Measurements from ENCODE around the gene TECPR1.

DNA sequence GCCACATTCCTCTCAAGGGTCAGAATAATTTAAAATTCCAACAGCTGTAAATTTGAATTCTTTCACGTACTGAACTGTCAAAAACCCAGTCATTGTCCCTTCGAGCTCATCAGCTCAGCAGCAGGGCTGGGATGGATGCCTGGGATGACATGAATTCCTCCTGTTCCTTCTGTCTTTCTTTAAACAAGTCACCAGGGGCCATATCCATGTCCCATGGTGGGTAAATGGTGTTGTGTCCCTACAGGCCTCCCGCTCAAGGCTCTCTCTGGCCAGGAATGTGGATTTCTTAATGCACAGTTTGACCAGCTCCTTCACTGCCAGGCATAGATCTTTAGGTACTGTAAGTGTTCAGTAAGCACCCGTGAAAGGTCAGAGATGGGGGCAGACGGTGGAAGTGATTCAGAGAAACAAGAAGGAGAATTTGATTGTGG is 13.8 kb upstream of the TECPR1 start:
- no peak for TF ChIP-seq SP2 (tag by site-specific recombination; IDR thresholded peaks at IDR 0.05)
- no peak for TF ChIP-seq ZNF121 (tag by site-specific recombination; IDR thresholded peaks at IDR 0.05)
- no peak for TF ChIP-seq ZBTB17 (tag by site-specific recombination; IDR thresholded peaks at IDR 0.05)
- TF ChIP-seq, protein P1, sequence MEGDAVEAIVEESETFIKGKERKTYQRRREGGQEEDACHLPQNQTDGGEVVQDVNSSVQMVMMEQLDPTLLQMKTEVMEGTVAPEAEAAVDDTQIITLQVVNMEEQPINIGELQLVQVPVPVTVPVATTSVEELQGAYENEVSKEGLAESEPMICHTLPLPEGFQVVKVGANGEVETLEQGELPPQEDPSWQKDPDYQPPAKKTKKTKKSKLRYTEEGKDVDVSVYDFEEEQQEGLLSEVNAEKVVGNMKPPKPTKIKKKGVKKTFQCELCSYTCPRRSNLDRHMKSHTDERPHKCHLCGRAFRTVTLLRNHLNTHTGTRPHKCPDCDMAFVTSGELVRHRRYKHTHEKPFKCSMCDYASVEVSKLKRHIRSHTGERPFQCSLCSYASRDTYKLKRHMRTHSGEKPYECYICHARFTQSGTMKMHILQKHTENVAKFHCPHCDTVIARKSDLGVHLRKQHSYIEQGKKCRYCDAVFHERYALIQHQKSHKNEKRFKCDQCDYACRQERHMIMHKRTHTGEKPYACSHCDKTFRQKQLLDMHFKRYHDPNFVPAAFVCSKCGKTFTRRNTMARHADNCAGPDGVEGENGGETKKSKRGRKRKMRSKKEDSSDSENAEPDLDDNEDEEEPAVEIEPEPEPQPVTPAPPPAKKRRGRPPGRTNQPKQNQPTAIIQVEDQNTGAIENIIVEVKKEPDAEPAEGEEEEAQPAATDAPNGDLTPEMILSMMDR (tag by site-specific recombination; IDR thresholded peaks at IDR 0.05): no peak
- no peak for TF ChIP-seq ZNF146 (tag by site-specific recombination; IDR thresholded peaks at IDR 0.05)
- no peak for TF ChIP-seq ZNF670 (tag by site-specific recombination; IDR thresholded peaks at IDR 0.05; ENCODE audit: low read depth)
- TF ChIP-seq ZNF157 (tag by site-specific recombination; IDR thresholded peaks at IDR 0.05): no peak
- no peak for TF ChIP-seq PATZ1 (tag by site-specific recombination; IDR thresholded peaks at IDR 0.05)
- no peak for TF ChIP-seq ZNF184 (tag by site-specific recombination; IDR thresholded peaks at IDR 0.05)

Measured in HEK293 (cell line).